HG03097 (cell line): ENCODE data around the gene ENDOD1.

Experiments
- ATAC-seq: cut with Tn5 transposase; IDR thresholded peaks from one replicate; pipeline ENCODE4 v1.9.1; 2021; ENCODE audit not compliant: unreplicated experiment, low FRiP score

Gene ENDOD1

GRCh38 chr11:95157824-95158223 is 68.2 kb downstream of the ENDOD1 start:
- no peak for ATAC-seq

GRCh38 chr11:95161248-95161647 is 71.6 kb downstream of the ENDOD1 start:
- no peak for ATAC-seq

- no peak for ATAC-seq
Measured at GRCh38 chr11:95163106-95163505, 73.5 kb downstream of the ENDOD1 start.

- no peak for ATAC-seq
Measured at GRCh38 chr11:95165638-95166037, 76.0 kb downstream of the ENDOD1 start.

GRCh38 chr11:95166781-95167180 is 77.1 kb downstream of the ENDOD1 start:
- ATAC-seq, result no peak

- no peak for ATAC-seq
Measured at GRCh38 chr11:95170294-95170693, 80.6 kb downstream of the ENDOD1 start.

- ATAC-seq, result no peak
Measured at GRCh38 chr11:95175818-95176380, 86.3 kb downstream of the ENDOD1 start.
